HG02623 (cell line): ENCODE measurements around the gene FBXL15.

Experiments used
- ATAC-seq: cut with Tn5 transposase; IDR thresholded peaks from one replicate; pipeline ENCODE4 v1.9.1; 2021; ENCODE audit warnings: moderate library complexity; ENCODE audit not compliant: unreplicated experiment

Gene FBXL15

GRCh38 chr10:102420714-102421506 is at the start of gene FBXL15:
FBXL15 (plus strand) TSS chr10:102420836; CDS start chr10:102421130, 294 bp downstream.
- ATAC-seq: peak; percentile 68

- ATAC-seq: no peak
These were observed 49.3 kb upstream of the FBXL15 start for GRCh38 chr10:102371295-102371694.

GRCh38 chr10:102375250-102375649 is 45.4 kb upstream of the FBXL15 start:
- no peak for ATAC-seq

GRCh38 chr10:102375867-102376266 is 44.8 kb upstream of the FBXL15 start:
- no peak for ATAC-seq

- no peak for ATAC-seq
These were observed 43.7 kb upstream of the FBXL15 start for GRCh38 chr10:102376901-102377300.

- no peak for ATAC-seq
These were observed 41.3 kb upstream of the FBXL15 start for GRCh38 chr10:102379383-102379782.

- ATAC-seq: no peak
These were observed 38.7 kb upstream of the FBXL15 start for GRCh38 chr10:102381983-102382382.

- no peak for ATAC-seq
These were observed 37.8 kb upstream of the FBXL15 start for GRCh38 chr10:102382871-102383270.

GRCh38 chr10:102384053-102384452 is 36.6 kb upstream of the FBXL15 start:
- no peak for ATAC-seq

GRCh38 chr10:102384606-102385429 is 35.8 kb upstream of the FBXL15 start:
- ATAC-seq: no peak

GRCh38 chr10:102389894-102390293 is 30.7 kb upstream of the FBXL15 start:
- no peak for ATAC-seq

- ATAC-seq: no peak
These were observed 28.3 kb upstream of the FBXL15 start for GRCh38 chr10:102392306-102392705.

- no peak for ATAC-seq
These were observed 27.1 kb upstream of the FBXL15 start for GRCh38 chr10:102393411-102394078.

- ATAC-seq: peak; percentile 74
These were observed 26.4 kb upstream of the FBXL15 start for GRCh38 chr10:102394079-102394800.

- ATAC-seq: no peak
These were observed 25.7 kb upstream of the FBXL15 start for GRCh38 chr10:102394801-102395399.

GRCh38 chr10:102395400-102396316 is 25.0 kb upstream of the FBXL15 start, which contains the start of gene NFKB2:
NFKB2 (plus strand) TSS chr10:102395705; CDS start chr10:102395960, 255 bp downstream.
- peak; percentile 36 for ATAC-seq

- ATAC-seq: no peak
These were observed 24.4 kb upstream of the FBXL15 start for GRCh38 chr10:102396317-102396650.

- ATAC-seq: no peak
These were observed 23.9 kb upstream of the FBXL15 start for GRCh38 chr10:102396730-102397151.
